Stimulated activated naive CD8-positive, alpha-beta T cell treated with anti-CD3 and anti-CD28 coated beads, Interleukin-15, Interleukin-2, amounts not matched to agents 100 U/mL and 50 U/mL, for 24 hours (primary cell): ENCODE data around the gene ORC3.
A peak's percentile ranks its signal among the peaks of the same experiment; 100 is the strongest.
"Not testable (repeated sequence)": the region's sequence is repeated elsewhere in the genome, so short reads cannot be mapped to it uniquely, and the experiment has no call there.

Source experiments
- ATAC-seq: fragments of 150-1000 bp; cut with Tn5 transposase; one replicate; pipeline ENCODE4 v1.10.0; 2021
- DNase-seq: peaks from one replicate; pipeline ENCODE4 v3.0.0; 2021

ORC3 gene

DNA sequence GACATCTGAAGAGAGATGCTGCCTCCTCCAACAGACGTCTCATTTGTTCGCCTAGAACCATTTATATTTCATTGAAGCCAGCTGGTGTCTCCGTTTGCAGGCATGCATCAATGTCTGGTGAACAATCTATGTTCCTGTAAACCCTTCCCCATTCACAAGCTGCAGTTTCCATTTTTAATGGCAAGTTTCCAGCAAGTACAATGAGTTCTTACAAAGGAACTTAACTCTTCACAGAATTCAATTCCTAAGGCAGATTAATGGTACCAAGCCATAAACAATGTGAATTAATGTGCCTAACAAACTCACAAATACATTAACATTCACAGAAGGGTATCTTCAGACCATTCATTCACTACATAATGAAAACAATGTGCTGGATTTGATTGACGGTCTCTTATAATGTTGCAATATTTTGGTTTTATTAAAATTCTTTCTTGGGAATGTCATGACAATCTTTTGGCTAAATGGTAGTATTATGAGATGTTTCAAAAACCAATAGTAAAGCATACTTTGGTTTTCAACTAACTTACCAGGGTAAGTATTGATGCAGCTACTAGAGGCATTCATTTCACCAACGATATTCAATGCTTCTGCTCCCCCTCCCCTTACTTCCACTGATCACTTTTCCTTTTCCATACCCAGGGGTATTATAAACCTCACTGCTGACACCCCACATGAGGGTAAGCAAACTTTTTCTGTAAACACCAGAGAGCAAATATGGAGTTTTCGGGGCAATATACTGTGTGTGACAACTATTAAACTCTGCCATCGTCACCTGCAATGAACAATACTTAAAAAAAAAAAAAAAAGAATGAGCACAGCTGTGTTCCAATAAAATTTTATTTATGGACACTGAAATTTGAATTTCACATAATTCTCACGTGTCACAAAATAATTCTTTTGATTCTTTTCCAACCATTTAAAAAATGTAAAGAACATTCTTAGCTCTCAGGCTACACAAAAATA is 107.9 kb downstream of the ORC3 start:
- DNase-seq (no peak), ATAC-seq (no peak)

DNA sequence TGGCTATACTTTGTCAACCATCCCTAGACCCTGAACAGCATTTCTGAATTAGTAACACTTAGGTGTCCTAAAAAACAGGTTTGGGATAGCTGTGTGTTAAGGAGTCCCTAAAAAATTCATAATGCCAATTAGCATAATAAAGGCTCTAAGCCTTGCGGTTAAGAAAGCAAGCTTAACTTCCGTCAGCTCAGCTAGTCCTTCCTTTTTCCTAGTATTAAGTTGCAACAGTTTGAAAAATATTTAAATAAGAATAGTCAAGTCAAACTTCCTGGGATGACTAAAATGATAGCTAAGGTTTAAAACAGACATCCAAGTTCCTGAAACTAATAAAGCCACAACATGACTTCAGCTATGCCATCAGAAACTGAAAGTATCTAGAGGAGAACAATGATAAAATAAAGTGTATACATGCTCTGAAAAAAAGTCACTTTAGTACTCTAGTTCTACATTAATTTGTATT is 108.6 kb downstream of the ORC3 start:
- ATAC-seq: no peak
- DNase-seq: no peak

DNA sequence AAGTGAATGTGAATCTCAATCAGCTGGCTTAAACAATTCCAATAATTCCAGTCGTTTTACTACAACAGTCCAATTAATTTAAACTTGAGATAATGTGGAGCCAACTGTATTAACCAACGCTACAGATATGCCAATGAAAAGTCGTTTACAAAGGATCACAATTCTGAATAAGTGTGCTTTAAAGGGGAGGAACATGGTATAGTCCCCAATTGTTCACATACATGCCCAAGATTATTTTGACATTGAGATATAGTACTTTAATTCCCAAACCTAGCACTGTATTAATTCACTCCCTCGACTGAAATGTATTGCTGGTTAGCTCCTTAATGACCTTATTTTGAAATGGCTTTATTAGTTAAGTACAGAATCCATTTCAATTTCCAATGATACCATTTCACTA is 109.6 kb downstream of the ORC3 start:
- DNase-seq: no peak

DNA sequence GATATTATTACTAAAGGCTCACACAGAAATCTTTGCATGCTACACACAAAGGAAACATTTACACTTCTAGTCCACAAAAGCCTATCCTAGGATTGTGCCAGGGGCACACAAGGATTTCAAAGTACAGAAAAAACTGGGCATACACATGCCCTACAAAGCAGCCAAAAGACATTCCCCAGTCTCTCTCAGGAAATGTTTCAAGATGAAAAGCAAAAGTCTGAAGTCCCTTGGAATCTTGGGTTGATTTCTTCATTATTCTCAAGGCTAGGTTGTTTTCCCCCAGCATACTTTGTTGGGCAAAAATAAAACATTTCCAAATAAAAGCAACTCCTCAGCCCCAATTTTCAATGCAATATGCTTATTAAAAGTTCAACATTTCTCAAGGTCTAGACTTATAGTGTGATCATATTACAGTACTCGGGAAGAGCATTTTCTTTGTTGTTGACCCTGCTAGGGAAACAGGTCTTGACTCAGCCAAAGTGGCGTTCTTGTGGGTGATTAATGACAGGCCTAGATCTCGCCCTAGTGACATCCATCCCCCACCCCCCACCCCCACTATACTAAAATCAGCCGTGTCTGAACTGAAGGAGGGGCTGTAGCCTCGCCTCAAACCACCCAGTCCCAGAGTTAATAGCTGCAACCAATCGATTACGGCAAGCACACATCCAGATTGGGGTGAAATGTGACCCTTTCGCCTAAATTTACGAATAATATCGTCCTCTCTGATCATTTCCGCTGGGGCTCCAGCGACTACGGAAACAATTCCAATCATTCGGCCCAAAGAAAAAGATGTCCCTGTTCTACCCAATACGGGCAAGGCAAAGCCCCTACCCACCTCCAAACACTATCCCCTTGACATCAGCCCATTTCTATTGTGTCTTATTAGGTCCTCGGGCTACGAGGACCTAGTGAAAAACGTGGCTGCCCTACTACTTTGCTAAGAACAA is 110.7 kb downstream of the ORC3 start:
- peak; percentile 38 for DNase-seq
- ATAC-seq: peak; percentile 24

More for the DNA sequence above, 109.6 kb downstream of the ORC3 start:
- ATAC-seq: no peak

DNA sequence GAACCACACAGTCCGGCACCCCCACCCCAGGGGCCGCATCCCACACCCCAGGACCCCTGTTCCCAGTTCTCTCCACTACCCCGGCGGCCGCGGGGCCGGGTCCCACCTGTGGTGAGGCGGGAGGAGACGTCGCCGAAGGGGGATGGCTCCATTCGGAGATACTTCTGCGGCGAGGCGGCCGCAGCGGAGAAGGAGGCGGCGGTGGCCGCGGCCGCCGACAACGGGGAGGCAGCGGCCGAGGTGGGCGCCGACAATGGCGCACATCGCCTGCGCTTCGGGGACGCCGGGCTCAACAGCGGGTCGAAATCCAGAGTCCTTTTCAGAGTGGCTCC is 111.4 kb downstream of the ORC3 start:
- DNase-seq: no peak
- peak; percentile 1 for ATAC-seq

DNA sequence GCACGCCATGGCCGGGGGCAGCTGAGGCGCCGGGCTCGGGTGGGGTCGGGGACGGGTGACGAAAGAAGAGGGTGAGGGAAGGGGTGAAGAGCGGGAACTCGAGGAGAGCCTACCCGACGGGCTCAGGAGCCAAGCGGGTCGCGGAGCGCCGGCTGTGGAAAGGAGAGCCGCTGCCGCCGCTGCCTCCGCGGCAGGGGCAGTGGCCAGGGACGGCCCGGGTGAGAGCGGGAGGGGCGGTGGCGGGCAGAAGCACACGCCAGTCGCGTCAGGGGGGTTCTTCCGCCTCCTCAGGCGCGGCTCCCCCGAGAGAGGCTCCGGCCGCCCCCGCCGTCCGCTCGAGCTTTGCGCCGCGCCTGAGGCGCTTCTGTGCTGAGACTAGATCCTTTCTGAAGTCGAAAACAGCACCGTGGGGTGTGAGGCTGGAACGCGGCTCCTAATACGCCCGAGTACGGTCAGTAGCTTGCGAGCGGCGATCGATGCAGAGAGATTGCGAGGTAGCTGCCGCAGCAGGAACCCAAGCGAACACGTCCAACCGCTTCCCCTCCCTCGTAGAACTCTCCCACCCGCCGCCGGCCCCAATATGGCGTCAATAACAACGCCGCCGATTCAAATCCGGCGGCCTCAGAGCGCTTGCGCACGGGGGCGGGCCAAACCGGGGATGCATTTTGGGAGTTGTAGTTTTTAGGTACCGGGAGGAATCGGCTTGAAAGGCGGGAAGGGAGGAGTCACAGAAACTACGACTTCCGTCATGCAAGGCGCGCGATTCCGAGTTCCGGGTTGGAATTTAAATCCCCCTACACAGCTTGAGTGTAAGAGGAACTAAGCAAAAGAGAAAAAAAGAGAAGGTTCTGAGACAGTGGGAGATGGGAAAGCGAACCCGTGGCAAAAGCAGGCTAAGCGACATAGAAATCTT is 112.0 kb downstream of the ORC3 start, which contains the start of gene AKIRIN2:
Gene AKIRIN2, minus strand, starts transcription at position 558 of the 913 bp plus-strand sequence. Its CDS starts 549 bp downstream, at position 9.
- DNase-seq (peak; percentile 95), ATAC-seq (peak; percentile 75)

DNA sequence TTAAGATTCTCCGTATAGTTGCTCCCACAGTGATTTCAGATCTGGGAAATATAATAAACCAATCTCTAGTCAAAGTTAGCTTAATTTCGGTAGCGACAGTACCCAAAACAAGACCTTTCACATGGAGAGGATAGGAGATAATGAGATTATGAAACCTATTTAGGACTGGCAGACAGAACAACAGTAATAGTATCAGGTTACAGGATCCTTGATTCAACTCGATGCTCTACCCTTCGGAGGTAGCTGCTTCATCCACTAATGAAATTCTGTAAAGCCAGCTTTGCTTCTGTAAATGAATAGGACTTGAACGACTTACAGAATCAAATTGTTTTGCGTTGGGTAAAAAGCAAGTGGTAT is 112.6 kb downstream of the ORC3 start:
- DNase-seq (no peak), ATAC-seq (no peak)

DNA sequence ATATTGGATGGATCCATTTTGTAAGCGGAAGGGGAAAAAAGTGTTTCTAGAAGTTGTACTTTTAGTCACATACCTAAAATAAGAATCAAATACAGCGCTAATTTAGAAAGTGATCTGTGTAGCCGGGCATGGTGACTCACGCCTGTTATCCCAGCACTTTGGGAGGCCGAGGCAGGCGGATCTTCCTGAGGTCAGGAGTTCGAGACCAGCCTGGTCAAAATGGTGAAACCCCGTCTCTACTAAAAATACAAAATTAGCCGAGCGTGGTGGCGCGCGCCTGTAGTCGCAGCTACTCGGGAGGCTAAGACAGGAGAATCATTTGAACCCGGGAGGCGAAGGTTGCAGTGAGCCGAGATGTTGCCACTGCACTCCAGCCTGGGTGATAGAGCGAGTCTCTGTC is 113.1 kb downstream of the ORC3 start:
- not testable (repeated sequence) for ATAC-seq, DNase-seq

DNA sequence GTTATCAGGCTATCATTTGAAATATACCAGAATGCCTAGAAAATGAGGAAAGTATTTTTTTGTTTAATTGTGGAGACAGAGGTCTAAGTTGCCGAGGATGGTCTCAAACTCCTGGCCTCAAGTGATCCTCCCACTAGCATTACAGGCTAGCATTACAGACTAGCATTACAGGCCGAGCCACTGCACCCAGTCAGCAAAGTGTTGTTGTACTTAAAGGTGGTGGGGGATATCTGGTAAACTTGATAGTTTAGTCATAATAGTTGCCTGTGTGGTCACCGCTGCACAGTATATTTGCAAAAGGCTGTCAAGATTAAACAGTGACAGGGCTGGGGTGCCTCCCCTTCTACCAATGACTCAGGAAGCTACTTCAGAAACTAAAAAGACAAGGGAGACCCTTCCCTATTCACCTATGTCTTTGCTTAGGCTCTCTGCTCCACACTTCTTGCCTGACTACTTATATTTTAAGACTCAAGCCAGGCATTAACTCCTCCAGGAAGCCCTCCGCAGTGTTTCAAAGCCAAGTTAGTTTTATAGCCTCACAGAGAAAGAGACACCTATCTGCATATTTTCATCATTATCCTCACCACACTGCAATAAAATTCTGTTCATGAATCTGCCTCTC is 115.2 kb downstream of the ORC3 start:
- DNase-seq: peak; percentile 49
- ATAC-seq: peak; percentile 63

DNA sequence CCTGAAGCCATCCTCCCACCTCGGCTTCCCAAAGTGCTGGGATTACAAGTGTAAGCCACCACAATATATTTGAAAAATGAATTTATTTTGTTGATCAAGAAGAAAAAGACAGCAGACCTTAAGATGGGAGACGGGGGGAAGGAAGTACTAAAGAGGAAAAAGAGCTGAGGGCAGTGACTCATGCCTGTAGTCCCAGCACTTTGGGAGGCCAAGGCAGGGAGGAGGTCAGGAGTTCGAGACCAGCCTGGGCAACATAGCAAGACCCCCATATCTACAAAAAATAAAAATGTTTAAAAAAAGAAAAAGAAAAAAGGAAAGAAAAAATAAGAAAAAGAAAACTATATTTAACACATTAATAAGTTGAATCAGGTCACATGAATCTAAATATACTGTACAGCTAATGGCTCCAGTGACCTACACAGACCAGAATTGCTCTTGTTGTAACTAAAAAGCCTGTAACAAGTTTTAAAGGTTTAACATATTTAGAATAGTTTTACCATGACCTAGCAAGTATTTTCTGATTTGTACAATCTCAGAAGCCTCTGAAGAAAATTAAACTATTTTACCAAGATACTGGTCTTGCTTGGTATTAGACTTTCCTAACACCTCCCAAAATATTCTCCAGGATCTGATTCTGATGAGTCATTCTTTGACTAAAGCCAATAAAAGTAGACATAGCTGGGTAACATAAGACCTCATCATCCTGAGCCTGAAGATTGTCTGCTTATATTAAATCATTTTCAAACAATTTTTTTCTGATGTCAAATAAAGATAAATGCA is 116.4 kb downstream of the ORC3 start:
- DNase-seq (no peak), ATAC-seq (no peak)

DNA sequence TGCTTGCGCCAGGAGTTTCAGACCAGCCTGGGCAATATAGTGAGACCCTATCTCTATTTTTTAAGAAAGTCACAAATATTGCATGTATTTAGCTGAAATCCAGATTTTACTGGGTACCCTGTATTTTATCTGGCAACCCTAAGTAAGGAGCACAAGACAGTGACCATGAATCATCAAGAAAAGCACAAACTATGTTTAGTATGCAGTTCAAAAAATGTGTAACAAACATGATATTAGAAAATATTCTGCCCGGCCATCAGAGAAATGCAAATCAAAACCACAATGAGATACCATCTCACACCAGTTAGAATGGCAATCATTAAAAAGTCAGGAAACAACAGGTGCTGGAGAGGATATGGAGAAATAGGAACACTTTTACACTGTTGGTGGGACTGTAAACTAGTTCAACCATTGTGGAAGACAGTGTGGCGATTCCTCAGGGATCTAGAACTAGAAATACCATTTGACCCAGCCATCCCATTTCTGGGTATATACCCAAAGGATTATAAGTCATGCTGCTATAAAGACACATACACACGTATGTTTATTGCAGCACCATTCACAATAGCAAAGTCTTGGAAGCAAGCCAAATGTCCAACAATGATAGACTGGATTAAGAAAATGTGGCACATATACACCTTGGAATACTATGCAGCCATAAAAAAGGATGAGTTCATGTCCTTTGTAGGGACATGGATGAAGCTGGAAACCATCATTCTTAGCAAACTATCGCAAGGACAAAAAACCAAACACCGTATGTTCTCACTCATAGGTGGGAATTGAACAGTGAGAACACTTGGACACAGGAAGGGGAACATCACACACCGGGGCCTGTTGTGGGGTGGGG is 118.9 kb downstream of the ORC3 start:
- not testable (repeated sequence) for DNase-seq, ATAC-seq

DNA sequence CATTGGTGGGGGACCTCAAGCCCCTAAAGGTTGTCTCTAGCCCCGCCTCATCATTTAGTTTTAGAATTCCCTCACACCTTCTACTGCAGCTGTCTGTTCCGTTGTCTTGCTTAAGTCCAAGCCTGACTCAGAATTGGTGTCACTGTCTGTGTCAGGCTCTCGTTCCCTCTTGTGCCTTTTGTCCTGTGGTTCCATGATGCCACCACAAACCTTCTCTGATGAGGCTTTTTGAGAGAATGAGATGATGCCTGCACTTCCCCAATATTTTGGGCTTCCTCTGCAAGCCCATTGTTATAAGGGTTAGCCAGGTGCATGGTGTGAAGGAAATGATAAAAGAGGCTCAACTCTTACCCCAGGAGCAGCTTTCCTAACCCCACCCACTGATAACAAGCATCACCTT is 120.2 kb downstream of the ORC3 start:
- ATAC-seq (no peak), DNase-seq (no peak)

DNA sequence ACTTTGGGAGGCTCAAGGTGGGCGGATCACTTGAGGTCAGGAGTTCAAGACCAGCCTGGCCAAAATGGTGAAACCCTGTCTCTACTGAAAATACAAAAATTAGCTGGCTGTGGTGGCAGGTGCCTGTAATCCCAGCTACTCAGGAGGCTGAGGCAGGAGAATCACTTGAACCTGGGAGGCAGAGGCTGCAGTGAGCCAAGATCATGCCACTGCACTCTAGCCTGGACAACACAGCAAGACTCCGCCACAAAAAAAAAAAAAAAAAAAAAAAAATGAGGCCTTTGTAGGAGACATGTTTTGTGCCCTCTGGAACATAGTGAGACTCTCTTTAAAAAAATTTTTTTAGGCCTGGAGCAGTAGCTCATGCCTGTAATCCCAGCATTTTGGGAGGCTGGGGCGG is 122.8 kb downstream of the ORC3 start:
- not testable (repeated sequence) for ATAC-seq, DNase-seq

DNA sequence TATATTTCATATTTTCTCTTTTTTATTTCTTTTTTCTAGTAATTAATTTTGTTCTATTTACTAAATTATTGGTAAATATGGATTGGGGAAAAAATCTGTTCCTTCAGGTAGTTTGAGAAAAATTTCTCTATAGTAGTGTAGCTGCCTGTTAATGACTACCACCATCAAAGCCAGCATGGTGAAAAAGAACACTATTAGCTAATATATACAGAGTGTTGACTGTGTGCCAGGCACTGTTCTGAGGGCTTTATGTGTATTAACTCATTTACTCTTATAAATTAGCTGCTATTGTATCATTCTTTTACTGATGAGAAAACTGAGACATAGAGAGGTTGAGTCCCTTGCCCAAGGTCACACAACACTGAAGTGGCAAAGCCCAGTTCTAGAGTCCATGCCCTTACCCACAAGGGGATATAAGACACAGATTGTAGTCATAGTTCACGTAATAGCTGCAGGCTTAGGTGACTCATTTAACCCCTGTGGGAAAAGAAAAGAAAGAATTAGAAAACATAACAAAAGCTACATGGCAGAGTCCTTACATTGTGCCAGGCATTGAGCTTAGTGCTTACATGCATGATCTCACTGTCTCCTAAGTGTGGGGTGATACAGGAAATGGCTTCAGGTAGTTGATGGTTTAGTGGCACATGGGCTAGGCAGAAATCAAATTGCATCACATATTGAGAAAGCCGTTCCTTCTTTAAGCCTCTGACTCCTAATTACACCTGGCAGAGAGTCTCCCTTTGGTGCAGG is 124.3 kb downstream of the ORC3 start:
- peak; percentile 86 for ATAC-seq
- no peak for DNase-seq
